Neural cell (in vitro differentiated cells): ENCODE measurements around the gene JPH4.

Experiments
- EP300 ChIP-seq: fragments of 450-650 bp; conservative IDR thresholded peaks from 2 replicates; pipeline ENCODE4 v1.6.1; 2014; ENCODE audit warnings: antibody characterized with exemption, mild to moderate bottlenecking, moderate library complexity; ENCODE audit not compliant: poor library complexity, severe bottlenecking
- EZH2 ChIP-seq: fragments of 200-600, 300-800 bp; shearing (Covaris generic), sonication (generic); IDR thresholded peaks from 2 replicates; pipeline ENCODE4 v1.6.1; 2014; ENCODE audit warnings: antibody characterized with exemption, low read length, borderline replicate concordance, mild to moderate bottlenecking; ENCODE audit not compliant: insufficient read depth, poor library complexity, severe bottlenecking
- POLR2AphosphoS5 ChIP-seq: IDR thresholded peaks from 2 replicates; pipeline ENCODE4 v1.6.1; 2012
- SMC3 ChIP-seq: fragments of 450-650 bp; conservative IDR thresholded peaks from 2 replicates; pipeline ENCODE4 v1.6.1; 2014; ENCODE audit warnings: antibody characterized with exemption, mild to moderate bottlenecking, moderate library complexity; ENCODE audit not compliant: poor library complexity
- TF ChIP-seq, protein P1 (sequence below): fragments of 450-650 bp; IDR thresholded peaks from 2 replicates; pipeline ENCODE4 v1.5.1; 2014; ENCODE audit warnings: antibody characterized with exemption, mild to moderate bottlenecking, moderate library complexity; ENCODE audit not compliant: poor library complexity, severe bottlenecking

DNA sequence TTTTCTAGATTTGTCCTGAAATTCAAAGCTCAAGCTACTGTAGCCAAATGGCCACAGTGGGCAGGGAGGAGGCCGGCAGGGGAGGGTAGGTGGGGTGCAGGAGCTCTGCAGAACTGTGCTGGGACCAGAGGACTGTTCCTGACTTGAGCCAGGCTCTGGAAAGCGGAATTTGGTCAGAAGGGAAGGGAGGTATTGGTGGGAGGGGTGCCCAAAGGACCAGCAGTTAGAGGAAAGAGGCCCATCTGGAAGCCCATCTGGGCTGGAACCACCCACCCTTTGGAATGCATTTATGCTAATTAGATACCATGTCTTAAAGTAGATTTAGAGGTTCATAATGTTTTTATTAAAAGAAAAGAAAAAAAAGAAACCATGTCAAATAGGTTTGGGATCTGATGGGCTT is 24.5 kb upstream of the JPH4 start:
- TF ChIP-seq, protein P1, sequence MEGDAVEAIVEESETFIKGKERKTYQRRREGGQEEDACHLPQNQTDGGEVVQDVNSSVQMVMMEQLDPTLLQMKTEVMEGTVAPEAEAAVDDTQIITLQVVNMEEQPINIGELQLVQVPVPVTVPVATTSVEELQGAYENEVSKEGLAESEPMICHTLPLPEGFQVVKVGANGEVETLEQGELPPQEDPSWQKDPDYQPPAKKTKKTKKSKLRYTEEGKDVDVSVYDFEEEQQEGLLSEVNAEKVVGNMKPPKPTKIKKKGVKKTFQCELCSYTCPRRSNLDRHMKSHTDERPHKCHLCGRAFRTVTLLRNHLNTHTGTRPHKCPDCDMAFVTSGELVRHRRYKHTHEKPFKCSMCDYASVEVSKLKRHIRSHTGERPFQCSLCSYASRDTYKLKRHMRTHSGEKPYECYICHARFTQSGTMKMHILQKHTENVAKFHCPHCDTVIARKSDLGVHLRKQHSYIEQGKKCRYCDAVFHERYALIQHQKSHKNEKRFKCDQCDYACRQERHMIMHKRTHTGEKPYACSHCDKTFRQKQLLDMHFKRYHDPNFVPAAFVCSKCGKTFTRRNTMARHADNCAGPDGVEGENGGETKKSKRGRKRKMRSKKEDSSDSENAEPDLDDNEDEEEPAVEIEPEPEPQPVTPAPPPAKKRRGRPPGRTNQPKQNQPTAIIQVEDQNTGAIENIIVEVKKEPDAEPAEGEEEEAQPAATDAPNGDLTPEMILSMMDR, result no peak
- TF ChIP-seq POLR2AphosphoS5 (no peak), EZH2 (no peak), EP300 (no peak), SMC3 (no peak)
